ENCODE measurements around the gene SUMF1.

The SUMF1 gene

DNA sequence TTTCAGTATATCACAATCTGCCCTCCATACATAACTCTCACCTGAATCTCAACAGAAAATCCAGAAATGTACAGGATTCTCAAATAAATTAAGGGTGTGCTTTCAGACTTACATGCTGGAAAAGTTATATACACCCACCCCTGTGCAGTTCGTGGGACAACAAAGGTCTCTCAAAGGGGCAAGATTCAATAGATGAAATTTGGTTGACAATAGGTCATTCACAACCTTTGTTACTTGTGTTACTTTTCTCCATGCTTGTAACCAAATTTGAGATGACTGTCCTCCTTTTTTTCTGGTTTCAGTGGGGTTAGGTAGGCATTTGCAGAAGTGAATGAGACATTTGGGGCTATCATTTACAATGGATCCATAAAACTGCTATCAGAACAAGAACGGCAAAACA lies 91.2 kb downstream of the SUMF1 start:
- no peak for DNase-seq

- DNase-seq: no peak
Measured at GRCh38 chr3:4373669-4374068, 93.4 kb downstream of the SUMF1 start.

GRCh38 chr3:4362523-4362922 lies 104.5 kb downstream of the SUMF1 start:
- no peak for DNase-seq

DNA sequence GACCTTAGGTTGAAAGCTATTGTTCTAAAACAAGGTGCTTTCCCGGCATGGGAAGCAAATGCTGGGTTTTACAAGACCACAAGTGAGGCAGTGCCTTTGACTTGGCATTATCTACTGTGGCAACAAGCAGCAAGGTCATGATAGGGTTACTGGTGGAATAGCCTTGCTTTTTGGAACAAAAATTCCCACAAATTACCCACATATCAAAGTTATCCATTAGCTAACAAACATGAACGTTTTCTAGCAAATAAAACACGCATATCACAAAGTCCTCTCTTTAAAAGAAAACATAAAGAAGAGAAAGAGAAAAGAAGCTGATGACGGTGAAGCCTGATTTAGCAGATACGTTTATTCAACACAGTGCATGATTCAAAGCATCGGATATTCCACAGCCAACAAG lies 106.3 kb downstream of the SUMF1 start:
- no peak for DNase-seq

- no peak for DNase-seq
Measured at GRCh38 chr3:4359805-4360502, 107.1 kb downstream of the SUMF1 start.

DNA sequence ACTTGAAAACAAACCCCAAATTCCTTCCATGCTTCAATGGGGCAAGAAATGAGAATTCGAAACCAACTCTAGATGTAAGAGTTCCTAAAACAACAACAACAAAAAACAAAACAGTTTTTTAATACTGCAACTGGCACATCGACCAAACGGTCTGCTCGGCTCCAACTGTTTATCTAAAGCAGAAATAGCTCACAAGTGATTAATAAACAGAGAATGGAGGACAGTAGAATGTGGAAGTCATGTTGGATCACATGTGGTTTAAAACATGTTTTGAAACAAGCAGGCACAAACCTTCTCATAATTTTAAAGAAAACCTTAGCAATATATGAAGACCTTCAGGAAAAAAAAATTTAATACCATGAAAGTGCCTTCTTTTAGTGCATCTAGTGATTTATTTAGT lies 108.8 kb downstream of the SUMF1 start:
- no peak for DNase-seq

GRCh38 chr3:4356546-4357410 lies 110.3 kb downstream of the SUMF1 start:
- no peak for DNase-seq

DNA sequence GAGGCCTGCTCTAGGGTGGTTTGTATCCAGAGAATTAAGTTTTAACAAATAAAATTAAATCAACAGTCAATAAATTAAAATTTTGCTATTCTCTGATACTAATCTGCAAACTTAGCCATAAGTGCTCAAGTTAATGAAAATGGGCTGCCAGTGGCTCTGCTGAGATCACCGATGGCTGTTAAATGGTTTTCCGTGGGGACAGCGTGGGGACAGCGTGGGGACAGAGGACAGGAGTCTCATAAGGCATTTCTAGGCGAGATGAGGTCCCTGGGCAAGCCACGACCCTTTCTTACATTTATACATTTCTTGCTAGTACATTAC lies 110.9 kb downstream of the SUMF1 start:
- DNase-seq: no peak

DNA sequence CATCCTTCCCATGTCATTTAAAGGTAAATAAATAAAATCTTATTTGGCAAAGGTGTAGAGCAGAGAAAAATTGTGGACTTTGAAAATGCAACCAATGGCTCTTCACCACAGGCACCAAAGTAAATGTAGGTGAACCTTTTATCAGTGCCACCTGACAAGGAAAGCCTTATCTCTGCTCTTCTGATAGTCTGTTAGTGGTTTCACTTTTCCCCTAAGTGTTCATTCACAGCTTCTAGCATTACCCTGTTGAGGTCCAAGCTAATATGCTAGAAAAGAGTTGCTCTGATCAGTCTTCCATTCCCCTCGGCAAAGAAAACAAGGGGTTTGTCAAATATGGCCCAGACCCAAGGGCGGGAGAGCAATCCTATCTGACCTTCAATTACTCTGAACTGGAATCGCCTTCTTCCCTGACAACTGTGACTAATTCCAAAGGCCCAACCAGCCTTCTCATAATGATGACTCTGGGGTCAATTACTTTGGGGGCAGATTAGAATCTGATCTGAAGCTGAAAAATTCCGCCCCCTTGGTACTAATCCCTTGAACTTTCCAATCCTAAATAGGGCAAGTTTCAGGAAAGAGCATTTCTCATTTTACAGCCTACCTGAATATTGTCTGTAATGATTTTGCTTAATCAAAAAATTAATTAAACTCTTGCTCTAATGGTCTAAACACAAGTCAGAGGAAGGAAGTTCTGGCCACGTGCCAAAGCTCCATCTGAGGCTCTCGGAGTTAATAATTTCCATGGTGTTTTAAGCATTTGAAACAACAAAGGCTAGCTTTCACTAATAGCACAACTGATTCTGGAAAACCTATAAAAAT lies 111.5 kb downstream of the SUMF1 start:
- no peak for DNase-seq

DNA sequence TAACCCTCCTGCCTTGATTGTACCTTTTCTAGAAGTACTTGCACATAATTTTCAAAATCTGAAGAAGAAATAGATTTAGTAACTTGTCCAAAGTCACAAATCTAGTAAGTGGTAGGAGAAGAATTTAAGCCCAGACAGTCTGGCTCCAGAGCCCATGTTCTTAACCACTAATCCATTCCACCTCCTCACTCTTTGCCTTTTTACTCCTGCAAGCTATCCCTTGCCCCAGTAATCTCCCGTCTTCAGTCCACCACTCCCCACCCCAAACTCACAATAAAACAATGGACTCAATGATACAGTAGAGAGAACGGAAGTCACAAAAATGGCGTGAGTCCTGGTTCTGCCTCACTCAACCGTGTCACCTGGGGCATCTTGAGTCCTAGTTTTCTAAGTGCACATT lies 115.2 kb downstream of the SUMF1 start:
- DNase-seq: no peak

GRCh38 chr3:4351164-4351855 lies 115.8 kb downstream of the SUMF1 start:
- DNase-seq: no peak

DNA sequence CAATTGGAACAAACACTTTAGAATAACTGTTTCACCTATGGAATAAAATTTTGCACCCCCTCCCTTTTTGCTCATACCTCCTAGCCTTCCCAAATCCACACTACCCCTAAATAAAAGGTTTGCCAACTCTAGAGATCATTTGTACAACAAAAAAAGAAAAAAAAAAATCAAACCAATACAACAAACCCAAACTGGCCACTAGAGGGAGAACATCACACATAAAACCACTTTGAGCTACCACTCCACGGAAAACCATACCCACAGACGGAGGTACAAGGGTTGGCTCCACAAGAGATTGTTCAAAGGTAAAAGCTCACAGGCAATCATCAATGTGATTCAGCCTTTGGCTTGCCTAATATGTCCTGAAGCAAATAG lies 116.3 kb downstream of the SUMF1 start:
- peak; percentile 53 to 71 for DNase-seq

- DNase-seq: no peak
Measured at GRCh38 chr3:4343258-4343657, 123.8 kb downstream of the SUMF1 start.

DNA sequence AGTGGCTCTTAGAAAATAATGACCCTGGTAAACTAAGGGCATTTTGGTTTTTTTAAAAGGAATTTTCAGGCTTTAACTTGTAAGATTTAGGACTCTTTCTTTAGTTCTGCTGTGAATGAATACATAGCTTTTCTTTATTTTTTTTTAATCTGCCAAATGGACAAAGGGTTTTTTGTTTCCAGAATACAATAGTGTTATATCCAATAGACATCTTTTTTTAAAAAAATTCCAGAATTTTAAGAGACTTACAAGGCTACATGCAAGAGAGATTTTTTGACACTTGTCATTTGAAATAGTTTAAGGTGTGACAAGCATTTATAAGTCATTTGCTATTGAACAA lies 125.8 kb downstream of the SUMF1 start:
- no peak for DNase-seq

DNA sequence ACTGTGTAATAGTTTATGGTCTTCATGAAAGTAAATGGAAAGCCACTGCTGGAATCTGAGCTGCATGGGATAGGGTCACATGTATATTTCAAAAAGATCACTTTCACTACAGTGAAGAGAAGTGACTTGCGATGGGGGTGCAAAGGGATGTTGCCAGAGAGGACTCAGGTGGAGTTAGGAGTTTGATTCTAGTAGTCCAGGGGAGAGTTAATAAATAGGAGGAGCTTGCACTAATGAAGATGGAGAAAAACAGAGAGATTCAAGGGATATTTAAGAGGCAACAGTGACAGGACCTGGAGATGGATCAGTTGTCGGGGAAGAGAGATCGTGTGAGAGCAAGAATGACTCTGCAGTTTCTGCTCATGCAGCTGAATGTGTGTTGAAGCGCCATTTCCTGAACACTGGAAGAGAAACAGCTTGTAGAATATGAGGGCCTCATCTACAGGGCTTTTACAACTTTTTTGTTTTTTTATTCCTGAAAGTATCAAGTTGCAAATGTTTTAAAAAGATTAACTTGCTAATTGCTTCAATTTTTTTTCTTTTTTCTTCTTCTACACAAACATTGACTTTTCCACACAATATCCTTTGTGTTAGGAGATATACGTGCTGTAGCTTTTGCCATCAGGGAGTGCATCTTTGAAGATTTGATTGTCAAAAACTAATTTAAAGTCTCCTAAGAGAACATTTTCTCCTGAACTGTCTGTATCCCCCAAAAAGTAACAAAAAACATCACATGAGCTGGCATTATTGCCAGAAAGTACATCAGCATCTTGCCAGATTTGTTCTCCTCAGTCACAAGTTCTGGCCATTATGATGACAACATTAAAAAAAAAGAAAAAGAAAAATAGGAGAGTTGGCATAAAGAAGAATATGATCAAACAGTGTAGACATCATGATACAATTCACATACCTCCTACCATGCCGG lies 126.4 kb downstream of the SUMF1 start:
- DNase-seq: no peak

- DNase-seq: no peak
Measured at GRCh38 chr3:4340077-4340410, 127.0 kb downstream of the SUMF1 start.

DNA sequence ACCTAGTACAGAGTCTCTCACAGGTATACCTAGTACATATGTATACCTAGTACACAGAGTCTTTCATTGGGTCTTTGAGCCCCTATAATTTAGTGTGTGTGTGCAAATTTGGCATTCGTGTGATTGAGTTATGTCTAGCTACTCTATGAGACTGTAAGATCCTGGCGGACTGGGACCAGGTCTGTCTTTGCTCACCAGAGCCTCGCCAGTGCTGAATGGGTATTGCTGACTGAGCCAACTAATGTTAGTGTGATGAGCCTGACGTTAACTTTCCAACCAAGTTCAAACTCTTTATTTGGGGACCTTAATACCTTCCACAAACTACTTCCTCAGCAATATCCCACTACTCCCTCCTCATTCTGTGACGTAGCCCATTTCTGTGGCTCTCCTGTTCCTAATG lies 128.3 kb downstream of the SUMF1 start:
- no peak for DNase-seq

DNA sequence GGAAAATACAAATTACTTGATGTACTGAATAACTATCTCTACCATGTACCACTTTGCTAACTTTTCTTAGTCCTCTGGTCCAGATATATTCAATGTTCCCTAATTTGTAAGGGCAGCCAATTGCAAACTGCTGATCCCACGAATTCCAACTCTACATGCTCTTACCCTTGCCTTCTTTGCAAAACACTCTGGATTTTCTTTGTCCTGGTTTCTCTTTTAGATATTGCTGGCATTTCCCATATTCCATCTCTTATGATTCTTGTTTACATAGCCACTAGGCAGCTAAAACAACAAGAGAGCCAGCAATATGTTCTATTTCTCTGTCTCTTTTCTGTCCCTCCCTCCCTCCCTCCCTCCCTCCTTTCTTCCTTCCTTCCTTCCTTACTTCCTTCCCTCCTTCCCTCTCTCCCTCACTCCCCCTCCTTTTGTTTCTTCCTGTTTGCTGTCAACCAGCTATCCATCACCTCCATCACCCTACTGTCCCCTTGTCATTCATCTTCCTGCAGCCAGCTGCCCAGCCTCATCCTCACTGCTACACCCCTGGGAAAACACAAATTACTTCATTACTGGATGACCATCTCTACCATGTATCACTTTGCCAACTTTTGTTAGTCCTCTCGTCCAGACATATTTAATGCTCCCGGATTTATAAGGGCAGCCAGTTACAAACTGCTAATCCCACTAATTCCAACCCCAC lies 130.1 kb downstream of the SUMF1 start:
- no peak for DNase-seq

DNA sequence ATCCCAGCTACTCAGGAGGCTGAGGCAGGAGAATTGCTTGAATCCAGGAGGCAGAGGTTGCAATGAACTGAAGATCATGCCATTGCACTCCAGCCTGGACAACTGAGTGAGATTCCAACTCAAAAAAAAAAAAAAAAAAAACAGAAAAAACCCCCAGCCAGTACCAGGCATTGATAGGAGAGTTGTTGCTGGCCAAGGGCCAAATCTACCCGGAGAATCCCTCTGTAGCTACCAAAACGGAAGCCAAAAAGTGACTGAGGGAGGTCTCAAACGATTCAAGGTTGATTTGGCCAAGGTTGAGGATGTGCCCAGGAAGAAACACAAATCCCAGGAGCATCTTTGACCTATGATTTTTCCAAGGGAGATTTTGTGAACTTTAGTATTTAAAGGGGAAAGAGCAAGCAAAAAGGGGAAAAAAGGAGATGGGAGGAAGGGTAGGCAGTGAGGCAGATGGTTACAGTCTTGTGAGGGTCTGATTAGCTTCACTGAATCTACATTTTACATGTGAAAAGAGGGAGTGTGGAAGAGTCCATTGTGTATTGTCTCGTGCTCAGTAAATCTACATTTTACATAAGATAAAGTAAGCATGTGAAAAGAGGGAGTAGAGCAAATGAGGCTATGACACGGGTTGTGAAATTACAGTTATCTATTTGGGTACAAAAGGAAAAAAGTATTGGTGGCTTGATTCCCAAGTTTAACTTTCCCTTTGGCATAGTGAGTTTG lies 131.1 kb downstream of the SUMF1 start:
- DNase-seq: no peak

DNA sequence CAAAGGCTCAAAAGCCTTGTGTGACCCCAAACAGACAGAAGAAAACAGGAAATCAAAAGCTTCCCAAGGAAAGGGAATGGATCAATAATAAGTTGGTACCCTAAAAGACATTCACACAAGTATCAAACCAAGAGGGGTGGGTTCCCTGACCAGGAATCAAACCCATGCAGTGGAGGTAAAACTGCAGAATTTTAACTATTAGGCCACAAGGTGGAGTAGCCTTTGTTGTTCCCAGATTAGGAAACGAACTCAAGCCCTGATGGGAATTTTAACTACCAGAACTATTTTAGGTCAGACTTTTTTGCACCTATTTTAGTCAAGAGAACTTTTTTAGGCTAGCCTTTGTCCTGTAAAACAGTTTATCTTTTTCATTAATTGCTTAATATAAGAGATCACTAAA lies 132.5 kb downstream of the SUMF1 start:
- DNase-seq: no peak

DNA sequence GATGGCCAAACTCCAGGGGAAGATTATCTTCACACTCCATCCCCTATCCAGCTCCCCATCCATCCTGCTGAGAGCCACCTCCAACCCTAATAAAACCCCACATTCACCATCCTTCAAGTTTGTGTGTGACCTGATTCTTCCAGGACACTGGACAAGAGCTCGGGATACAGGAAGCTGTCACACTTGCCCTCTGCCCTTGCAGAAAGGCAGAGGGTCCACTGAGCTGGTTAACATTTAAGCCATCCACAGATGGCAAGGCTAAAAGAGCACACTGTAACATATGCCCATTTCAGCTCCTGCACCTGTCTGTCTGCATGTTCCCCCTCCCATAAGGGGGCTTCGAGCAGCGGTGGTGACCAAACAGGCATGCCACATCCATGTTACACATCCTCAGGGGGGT lies 134.1 kb downstream of the SUMF1 start:
- no peak for DNase-seq
